MM.1S (cell line): ENCODE measurements around the gene ZNF326.

Source experiments
- EZH2 ChIP-seq: fragments of 300-600 bp; sonication (generic); optimal IDR thresholded peaks from 2 replicates; pipeline ENCODE3; 2017; ENCODE audit warnings: low read depth, mild to moderate bottlenecking, antibody characterized with exemption, low read length, mixed read lengths
- TF ChIP-seq, protein P1 (sequence below): fragments of 300-600 bp; sonication (generic); IDR thresholded peaks from 2 replicates; pipeline ENCODE4 v1.5.1; 2016; ENCODE audit warnings: antibody characterized with exemption, low read length, mixed read lengths

DNA sequence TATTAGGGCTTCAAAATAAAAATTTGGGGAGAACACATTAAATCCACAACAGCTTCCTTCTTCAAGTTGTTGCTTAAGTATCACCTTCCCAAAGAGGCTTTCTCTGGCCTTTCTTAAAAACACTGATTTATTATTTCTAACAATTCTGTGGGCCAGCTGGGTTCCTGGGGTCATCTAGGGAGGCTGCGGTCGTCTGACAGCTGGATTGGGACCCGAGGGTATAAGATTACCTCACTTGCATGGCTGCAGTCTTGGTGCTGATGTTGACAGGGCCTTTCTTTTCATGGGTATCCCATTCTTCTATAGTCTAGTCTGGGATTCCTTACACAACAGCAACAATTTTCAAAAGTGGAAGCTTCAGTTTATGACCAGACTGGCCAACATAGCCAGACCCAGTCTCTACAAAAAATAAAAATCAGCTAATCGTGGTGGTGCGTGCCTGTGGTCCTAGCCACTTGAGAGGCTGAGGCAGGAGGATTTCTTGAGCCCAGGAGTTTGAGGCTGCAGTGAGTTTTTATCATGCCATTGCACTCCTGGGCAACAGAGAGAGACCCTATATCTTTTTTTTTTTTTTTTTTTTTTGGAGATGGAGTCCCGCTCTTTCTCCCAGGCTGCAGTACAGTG, 46.1 kb upstream of the ZNF326 start:
- TF ChIP-seq, protein P1, sequence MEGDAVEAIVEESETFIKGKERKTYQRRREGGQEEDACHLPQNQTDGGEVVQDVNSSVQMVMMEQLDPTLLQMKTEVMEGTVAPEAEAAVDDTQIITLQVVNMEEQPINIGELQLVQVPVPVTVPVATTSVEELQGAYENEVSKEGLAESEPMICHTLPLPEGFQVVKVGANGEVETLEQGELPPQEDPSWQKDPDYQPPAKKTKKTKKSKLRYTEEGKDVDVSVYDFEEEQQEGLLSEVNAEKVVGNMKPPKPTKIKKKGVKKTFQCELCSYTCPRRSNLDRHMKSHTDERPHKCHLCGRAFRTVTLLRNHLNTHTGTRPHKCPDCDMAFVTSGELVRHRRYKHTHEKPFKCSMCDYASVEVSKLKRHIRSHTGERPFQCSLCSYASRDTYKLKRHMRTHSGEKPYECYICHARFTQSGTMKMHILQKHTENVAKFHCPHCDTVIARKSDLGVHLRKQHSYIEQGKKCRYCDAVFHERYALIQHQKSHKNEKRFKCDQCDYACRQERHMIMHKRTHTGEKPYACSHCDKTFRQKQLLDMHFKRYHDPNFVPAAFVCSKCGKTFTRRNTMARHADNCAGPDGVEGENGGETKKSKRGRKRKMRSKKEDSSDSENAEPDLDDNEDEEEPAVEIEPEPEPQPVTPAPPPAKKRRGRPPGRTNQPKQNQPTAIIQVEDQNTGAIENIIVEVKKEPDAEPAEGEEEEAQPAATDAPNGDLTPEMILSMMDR = no peak
- no peak for TF ChIP-seq EZH2
